Common myeloid progenitor, CD34-positive (primary cell): ENCODE data around the gene EIF3B.
"Not testable (repeated sequence)": the region's sequence is repeated elsewhere in the genome, so short reads cannot be mapped to it uniquely, and the experiment has no call there.

Experiments used
- CTCF ChIA-PET: fragments of 350-600 bp; sonication (Branson Sonifier 250); formaldehyde crosslinking; loops from one replicate; lab custom pipeline; 2021; ENCODE audit warnings: antibody characterized with exemption; lab: Charles Lee
- POLR2A ChIA-PET: fragments of 350-600 bp; sonication (Branson Sonifier 250); formaldehyde crosslinking; loops from one replicate; lab custom pipeline; 2021; ENCODE audit warnings: antibody characterized with exemption; lab: Charles Lee
- DNase-seq, 3 donors: peaks; one replicate each; pipeline versions ENCODE4 v3.0.0 to v3.0.0-alpha.2; 2013
- H3K27ac ChIP-seq, 2 experiments: 1 replicate in 1 of 2; 2 replicates in 1 of 2; pipeline ENCODE4 v1.7.0; 2013; ENCODE audit warnings: inconsistent platforms in 2 of 2, low read length in 2 of 2, mild to moderate bottlenecking in 2 of 2, low read depth in 1 of 2, moderate library complexity in 1 of 2; ENCODE audit not compliant: severe bottlenecking in 2 of 2, insufficient read depth in 1 of 2, poor library complexity in 1 of 2
- H3K27me3 ChIP-seq, 5 experiments: replicated peaks in 2 of 5; 1 replicate in 3 of 5; 2 replicates in 2 of 5; pipeline versions ENCODE4 v1.6.1 to v1.7.0; 2013; ENCODE audit warnings: low read length in 4 of 5, mild to moderate bottlenecking in 2 of 5, moderate library complexity in 2 of 5, inconsistent platforms in 1 of 5; ENCODE audit not compliant: insufficient read depth in 5 of 5, control insufficient read depth in 4 of 5
- H3K36me3 ChIP-seq, 4 experiments: 1 replicate in 2 of 4; 2 replicates in 2 of 4; pipeline versions ENCODE4 v1.6.1 to v1.7.0; 2013; ENCODE audit warnings: low read length in 3 of 4, control low read depth in 1 of 4, mild to moderate bottlenecking in 1 of 4; ENCODE audit not compliant: control insufficient read depth in 4 of 4, insufficient read depth in 4 of 4
- H3K4me1 ChIP-seq, 4 experiments: 1 replicate in 3 of 4; 2 replicates in 1 of 4; pipeline versions ENCODE4 v1.6.1 to v1.7.1; 2013; ENCODE audit warnings: low read length in 3 of 4, mild to moderate bottlenecking in 3 of 4, control low read depth in 1 of 4, inconsistent platforms in 1 of 4, moderate library complexity in 1 of 4; ENCODE audit not compliant: control insufficient read depth in 4 of 4, insufficient read depth in 4 of 4; ENCODE audit errors: control extremely low read depth in 1 of 4
- H3K4me3 ChIP-seq, 7 experiments: 1 replicate in 4 of 7; 2 replicates in 3 of 7; pipeline versions ENCODE4 v1.5.1 to v1.7.0; 2013; ENCODE audit warnings: mild to moderate bottlenecking in 7 of 7, low read length in 6 of 7, moderate library complexity in 6 of 7, inconsistent platforms in 2 of 7, low read depth in 2 of 7, control low read depth in 1 of 7; ENCODE audit not compliant: insufficient read depth in 4 of 7, control insufficient read depth in 1 of 7; ENCODE audit errors: extremely low read depth in 1 of 7
- H3K9me3 ChIP-seq, 5 experiments: 1 replicate in 4 of 5; 2 replicates in 1 of 5; pipeline versions ENCODE4 v1.6.1 to v1.7.1; 2013; ENCODE audit warnings: low read length in 4 of 5, mild to moderate bottlenecking in 2 of 5, inconsistent platforms in 1 of 5, low read depth in 1 of 5, moderate library complexity in 1 of 5; ENCODE audit not compliant: control insufficient read depth in 4 of 5, insufficient read depth in 2 of 5; ENCODE audit errors: control extremely low read depth in 1 of 5
- WGBS: methylation state at CpG from one replicate; pipeline ENCODE4 v1.1.5; 2013; ENCODE audit not compliant: insufficient coverage; 5-methylcytosine and 5-hydroxymethylcytosine counted together

Gene EIF3B

DNA sequence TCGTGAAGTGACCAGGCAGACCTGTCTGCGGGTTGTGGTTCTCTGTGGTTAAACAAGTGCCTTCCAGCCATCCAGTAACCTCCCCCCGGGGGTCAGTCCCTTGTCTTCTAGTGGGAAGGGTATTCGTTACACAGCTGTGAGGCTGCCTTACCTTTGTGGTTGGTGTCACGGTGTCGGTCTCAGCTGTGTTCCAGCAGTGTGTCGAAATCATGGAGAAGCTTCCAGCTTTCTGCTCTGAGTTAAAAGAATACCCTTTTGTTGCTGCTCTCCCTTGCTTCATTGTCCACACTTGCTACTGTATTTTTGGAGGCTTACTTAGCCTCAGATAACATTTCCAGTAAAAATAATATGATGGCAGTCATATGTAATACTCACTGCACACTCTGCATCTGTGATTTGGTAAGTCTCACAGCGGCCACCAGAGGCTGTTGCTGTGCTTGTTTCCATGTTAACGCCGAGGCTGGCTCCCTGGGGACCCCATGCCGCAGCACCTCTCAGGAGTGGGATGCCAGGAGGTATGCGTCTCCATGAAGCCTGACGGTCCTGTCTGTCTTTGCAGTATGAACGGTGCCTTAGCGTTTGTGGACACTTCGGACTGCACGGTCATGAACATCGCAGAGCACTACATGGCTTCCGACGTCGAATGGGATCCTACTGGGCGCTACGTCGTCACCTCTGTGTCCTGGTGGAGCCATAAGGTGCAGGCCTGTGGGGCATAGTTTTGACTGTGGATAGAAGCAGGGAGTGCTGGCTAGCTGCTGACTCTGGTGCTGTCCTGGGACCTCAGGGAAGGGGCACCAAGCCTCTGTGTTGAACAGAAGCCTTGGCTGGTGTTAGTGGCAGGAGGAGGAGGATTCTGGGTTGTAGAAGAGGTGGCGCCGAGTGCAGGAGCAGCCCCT lies 20.5 kb downstream of the EIF3B start:
- WGBS, result 98% methylated on average over 26 of the region's 26 CpGs
- no peak overlapping the region for H3K27ac ChIP-seq
- POLR2A ChIA-PET, result no interaction called here
- no peak for DNase-seq
- no peaks in the 10 kb centered on the region for H3K9me3 ChIP-seq
- H3K4me3 ChIP-seq, result no peak overlapping the region
- H3K4me1 ChIP-seq, result no peaks in the 10 kb centered on the region
- H3K36me3 ChIP-seq, result peaks cover 26 to 91% (median 73%) of the 10 kb centered on the region in 4 experiments
- CTCF ChIA-PET, result interaction anchor here (1.4 to 2.4 kb wide), 2 partner anchors 9 kb away, joined by 4 to 6 read pairs; no protein-coding TSS in a partner anchor
- H3K27me3 ChIP-seq, result no peaks in the 10 kb centered on the region

DNA sequence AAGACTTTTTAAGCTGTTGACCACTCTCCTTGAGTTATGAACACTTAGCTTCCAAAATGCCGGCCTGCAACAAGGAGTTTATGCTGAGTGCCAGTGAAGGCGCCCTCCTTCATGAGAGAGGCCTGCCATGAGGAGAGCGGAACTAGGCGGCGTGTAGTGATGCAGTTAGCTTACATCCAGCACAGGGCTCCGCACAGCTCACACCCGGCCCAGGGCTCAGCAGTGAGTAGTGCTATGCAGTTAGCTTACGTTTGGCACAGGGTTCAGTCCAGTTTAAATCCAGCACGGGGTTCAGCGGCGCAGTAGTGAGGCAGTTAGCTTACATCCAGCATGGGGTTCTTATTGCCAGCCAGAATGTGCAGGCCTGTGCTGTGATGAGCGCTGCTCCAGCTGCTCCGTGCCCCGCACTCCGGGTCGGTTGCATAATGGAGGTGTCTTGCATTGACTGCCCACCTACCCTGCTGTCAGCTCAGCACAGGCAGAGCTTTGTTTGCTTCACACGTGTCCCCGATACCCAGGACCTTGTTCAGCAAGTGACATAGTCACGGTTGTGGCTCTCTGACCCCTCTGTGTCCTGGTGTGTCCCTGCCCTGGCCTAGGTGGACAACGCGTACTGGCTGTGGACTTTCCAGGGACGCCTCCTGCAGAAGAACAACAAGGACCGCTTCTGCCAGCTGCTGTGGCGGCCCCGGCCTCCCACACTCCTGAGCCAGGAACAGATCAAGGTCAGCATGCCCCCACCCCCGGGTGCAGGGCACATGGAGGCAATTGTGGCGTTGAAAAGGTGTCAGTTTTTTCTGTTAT lies 21.9 kb downstream of the EIF3B start:
- Histone ChIP-seq H3K27me3 (no peaks in the 10 kb centered on the region), H3K4me3 (no peak overlapping the region), H3K36me3 (peaks cover 26 to 93% (median 73%) of the 10 kb centered on the region in 4 experiments), H3K4me1 (no peaks in the 10 kb centered on the region), H3K27ac (no peak overlapping the region), H3K9me3 (no peaks in the 10 kb centered on the region)
- DNase-seq, result no peak
- ChIA-PET CTCF (interaction anchor here (1.2 to 2.4 kb wide), 3 partner anchors 11 to 80 kb away, joined by 3 to 6 read pairs (median 4); no protein-coding TSS in a partner anchor), POLR2A (no interaction called here)
- 94% methylated on average over 26 of the region's 27 CpGs for WGBS

DNA sequence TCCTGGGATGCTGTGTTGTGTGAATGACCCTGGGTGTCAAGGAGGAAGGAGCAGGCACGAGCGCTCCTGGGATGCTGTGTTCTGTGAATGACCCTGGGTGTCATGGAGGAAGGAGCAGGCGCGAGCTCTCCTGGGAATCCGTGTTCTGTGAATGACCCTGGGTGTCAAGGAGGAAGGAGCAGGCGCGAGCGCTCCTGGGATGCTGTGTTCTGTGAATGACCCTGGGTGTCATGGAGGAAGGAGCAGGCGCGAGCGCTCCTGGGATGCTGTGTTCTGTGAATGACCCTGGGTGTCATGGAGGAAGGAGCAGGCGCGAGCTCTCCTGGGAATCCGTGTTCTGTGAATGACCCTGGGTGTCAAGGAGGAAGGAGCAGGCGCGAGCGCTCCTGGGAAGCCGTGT lies 22.9 kb downstream of the EIF3B start:
- peaks cover 26 to 91% (median 70%) of the 10 kb centered on the region in 4 experiments for H3K36me3 ChIP-seq
- H3K27me3 ChIP-seq, H3K4me1 ChIP-seq, H3K27ac ChIP-seq, H3K4me3 ChIP-seq, H3K9me3 ChIP-seq, DNase-seq, POLR2A ChIA-PET: not testable (repeated sequence)
- CTCF ChIA-PET, result interaction anchor here (2.4 kb wide), 1 partner anchor 12 kb away, joined by 6 read pairs; no protein-coding TSS in a partner anchor
- 95% methylated on average over 7 of the region's 18 CpGs for WGBS

DNA sequence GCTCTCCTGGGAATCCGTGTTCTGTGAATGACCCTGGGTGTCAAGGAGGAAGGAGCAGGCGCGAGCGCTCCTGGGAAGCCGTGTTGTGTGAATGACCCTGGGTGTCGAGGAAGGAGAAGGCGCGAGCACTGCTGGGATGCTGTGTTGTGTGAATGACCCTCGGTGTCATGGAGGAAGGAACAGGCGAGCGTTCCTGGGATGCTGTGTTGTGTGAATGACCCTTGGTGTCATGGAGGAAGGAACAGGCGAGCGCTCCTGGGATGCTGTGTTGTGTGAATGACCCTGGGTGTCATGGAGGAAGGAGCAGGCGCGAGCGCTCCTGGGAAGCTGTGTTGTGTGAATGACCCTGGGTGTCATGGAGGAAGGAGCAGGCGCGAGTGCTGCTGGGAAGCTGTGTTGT lies 23.5 kb downstream of the EIF3B start:
- CTCF ChIA-PET, H3K27me3 ChIP-seq, H3K9me3 ChIP-seq, H3K4me3 ChIP-seq, H3K4me1 ChIP-seq, POLR2A ChIA-PET, H3K27ac ChIP-seq, DNase-seq: not testable (repeated sequence)
- 100% methylated on average over 5 of the region's 18 CpGs for WGBS
- peaks cover 23 to 88% (median 65%) of the 10 kb centered on the region in 4 experiments for H3K36me3 ChIP-seq

DNA sequence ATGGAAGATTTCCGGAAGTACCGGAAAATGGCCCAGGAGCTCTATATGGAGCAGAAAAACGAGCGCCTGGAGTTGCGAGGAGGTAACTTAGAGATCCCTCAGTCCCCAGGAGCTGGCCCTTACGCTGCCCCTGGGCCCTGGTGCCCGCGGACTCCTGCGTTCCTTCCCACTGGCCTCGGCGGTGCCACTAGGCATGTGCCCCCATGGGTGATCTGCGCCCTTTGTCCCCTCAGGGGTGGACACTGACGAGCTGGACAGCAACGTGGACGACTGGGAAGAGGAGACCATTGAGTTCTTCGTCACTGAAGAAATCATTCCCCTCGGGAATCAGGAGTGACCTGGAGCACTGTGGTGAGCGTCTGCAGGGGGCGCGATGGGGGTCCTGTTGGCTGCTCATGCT lies 24.5 kb downstream of the EIF3B start:
- Histone ChIP-seq H3K36me3 (peaks cover 23 to 82% (median 55%) of the 10 kb centered on the region in 4 experiments), H3K4me3 (no peak overlapping the region), H3K9me3 (no peaks in the 10 kb centered on the region), H3K27ac (no peak overlapping the region), H3K4me1 (no peaks in the 10 kb centered on the region), H3K27me3 (no peaks in the 10 kb centered on the region)
- ChIA-PET CTCF (interaction anchor here (1.3 kb wide), 1 partner anchor 13 kb away, joined by 3 read pairs; no protein-coding TSS in a partner anchor), POLR2A (interaction anchor here (0.8 kb wide), 1 partner anchor 28 kb away, joined by 3 read pairs; no protein-coding TSS in a partner anchor)
- 96% methylated on average over 20 of the region's 20 CpGs for WGBS
- DNase-seq, result no peak

DNA sequence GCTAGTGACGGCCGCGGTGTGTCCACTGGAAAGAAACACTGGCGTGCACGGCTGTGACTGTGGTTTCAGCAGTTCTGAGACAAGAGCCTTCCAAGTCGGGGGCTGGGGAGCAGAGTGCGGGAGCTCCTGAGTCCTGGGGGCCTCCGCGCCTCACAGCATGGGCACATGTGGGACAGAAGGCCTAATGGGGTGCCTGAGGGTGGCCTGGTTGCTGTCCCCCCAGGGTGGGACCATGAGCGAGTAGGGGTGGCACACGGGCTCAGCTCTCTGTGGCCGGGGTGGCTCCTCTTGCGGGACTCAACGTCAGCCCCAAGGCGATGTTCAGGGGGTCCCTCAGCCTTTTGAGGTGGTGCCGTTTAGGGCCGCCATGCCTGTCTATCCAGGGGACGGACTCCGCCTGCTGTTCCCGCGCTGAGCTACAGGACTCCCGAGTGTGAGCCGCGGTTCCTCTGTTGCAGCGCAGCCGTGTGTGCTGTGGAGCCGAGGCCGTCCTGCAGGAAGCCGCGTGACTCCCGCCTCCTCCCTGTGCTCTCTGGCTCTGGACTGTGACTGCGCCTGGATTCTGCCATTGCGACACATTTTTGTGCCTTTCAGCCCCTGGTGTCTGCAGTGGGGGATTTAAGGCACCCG lies 25.3 kb downstream of the EIF3B start:
- 96% methylated on average over 31 of the region's 34 CpGs for WGBS
- peaks cover 21 to 74% (median 47%) of the 10 kb centered on the region in 4 experiments for H3K36me3 ChIP-seq
- CTCF ChIA-PET, result interaction anchor here (1.3 kb wide), 1 partner anchor 14 kb away, joined by 3 read pairs; no protein-coding TSS in a partner anchor
- H3K27me3 ChIP-seq, result no peaks in the 10 kb centered on the region
- no peak overlapping the region for H3K27ac ChIP-seq
- POLR2A ChIA-PET, result no interaction called here
- H3K4me1 ChIP-seq, result peaks cover 0 to 5% (median 4%) of the 10 kb centered on the region in 4 experiments
- H3K4me3 ChIP-seq, result no peak overlapping the region
- no peak for DNase-seq
- no peaks in the 10 kb centered on the region for H3K9me3 ChIP-seq
